ENCODE measurements around the gene PDZD8. TPM values are rescaled to one million over a fixed set of nuclear protein-coding genes. Genes with fewer than 3 reads are reported as not detected.

PDZD8 gene
- total and polyA plus RNA-seq, 2 donors (not counting 1 experiment from before 2014, with no cell fraction given), result 15.4 to 34.6 TPM

- H3K36me3 ChIP-seq (ENCODE audit: control insufficient read depth, insufficient read depth, low read length), result no peaks in the 10 kb centered on the region
- H3K27ac ChIP-seq (ENCODE audit: insufficient read depth, low read length), result no peak overlapping the region
- no peak overlapping the region for H2AFZ ChIP-seq (ENCODE audit: low read length)
- no peak overlapping the region for H3K9ac ChIP-seq (ENCODE audit: insufficient read depth, low read length)
- no peaks in the 10 kb centered on the region for H3K9me3 ChIP-seq (ENCODE audit: control insufficient read depth, insufficient read depth, low read depth, low read length)
- peaks cover 16% of the 10 kb centered on the region for H3K79me2 ChIP-seq (ENCODE audit: control insufficient read depth, insufficient read depth, low read length)
- H3K4me2 ChIP-seq (ENCODE audit: extremely low read depth, insufficient read depth, low read length), result no peak overlapping the region
- no peak for DNase-seq (ENCODE audit: low read depth in 2 of 2)
- H3K4me3 ChIP-seq (replicated peaks in 1 of 4; ENCODE audit: control extremely low read depth in 1 of 4, insufficient read depth in 1 of 4, low read depth in 3 of 4, low read length in 4 of 4), result no peak overlapping the region
- no peaks in the 10 kb centered on the region for H4K20me1 ChIP-seq (ENCODE audit: control insufficient read depth, extremely low read depth, insufficient read depth, low read length)
- TF ChIP-seq CTCF (conservative IDR thresholded peaks at IDR 0.05 in 1 of 2, IDR thresholded peaks at IDR 0.05 in 1 of 2; ENCODE audit: low read depth in 1 of 2, low read length in 2 of 2) (no peak), EZH2 (IDR thresholded peaks at IDR 0.05; ENCODE audit: low read length, missing control alignments) (no peak)
- no peaks in the 10 kb centered on the region for H3K4me1 ChIP-seq (ENCODE audit: control insufficient read depth, extremely low read depth, insufficient read depth, low read length)
- H3K27me3 ChIP-seq (ENCODE audit: control insufficient read depth, insufficient read depth, low read length), result no peaks in the 10 kb centered on the region
Measured at GRCh38 chr10:117355072-117355471, 20.2 kb downstream of the PDZD8 start.

- H3K27me3 ChIP-seq (ENCODE audit: control insufficient read depth, insufficient read depth, low read length), result no peaks in the 10 kb centered on the region
- H3K9ac ChIP-seq (ENCODE audit: insufficient read depth, low read length), result no peak overlapping the region
- TF ChIP-seq EZH2 (IDR thresholded peaks at IDR 0.05; ENCODE audit: low read length, missing control alignments), result no peak
- TF ChIP-seq CTCF (conservative IDR thresholded peaks at IDR 0.05 in 1 of 2, IDR thresholded peaks at IDR 0.05 in 1 of 2; ENCODE audit: low read depth in 1 of 2, low read length in 2 of 2), result no peak
- no peaks in the 10 kb centered on the region for H3K36me3 ChIP-seq (ENCODE audit: control insufficient read depth, insufficient read depth, low read length)
- no peak overlapping the region for H3K27ac ChIP-seq (ENCODE audit: insufficient read depth, low read length)
- no peaks in the 10 kb centered on the region for H3K4me1 ChIP-seq (ENCODE audit: control insufficient read depth, extremely low read depth, insufficient read depth, low read length)
- no peak overlapping the region for H3K4me2 ChIP-seq (ENCODE audit: extremely low read depth, insufficient read depth, low read length)
- no peaks in the 10 kb centered on the region for H4K20me1 ChIP-seq (ENCODE audit: control insufficient read depth, extremely low read depth, insufficient read depth, low read length)
- DNase-seq (ENCODE audit: low read depth in 2 of 2), result no peak
- no peak overlapping the region for H2AFZ ChIP-seq (ENCODE audit: low read length)
- H3K79me2 ChIP-seq (ENCODE audit: control insufficient read depth, insufficient read depth, low read length), result peaks cover 11% of the 10 kb centered on the region
- no peak overlapping the region for H3K4me3 ChIP-seq (replicated peaks in 1 of 4; ENCODE audit: control extremely low read depth in 1 of 4, insufficient read depth in 1 of 4, low read depth in 3 of 4, low read length in 4 of 4)
- no peaks in the 10 kb centered on the region for H3K9me3 ChIP-seq (ENCODE audit: control insufficient read depth, insufficient read depth, low read depth, low read length)
Measured at GRCh38 chr10:117353684-117354083, 21.6 kb downstream of the PDZD8 start.

GRCh38 chr10:117352724-117353123 is 22.5 kb downstream of the PDZD8 start:
- H3K4me2 ChIP-seq (ENCODE audit: extremely low read depth, insufficient read depth, low read length), result no peak overlapping the region
- H3K9me3 ChIP-seq (ENCODE audit: control insufficient read depth, insufficient read depth, low read depth, low read length), result no peaks in the 10 kb centered on the region
- no peak overlapping the region for H3K4me3 ChIP-seq (replicated peaks in 1 of 4; ENCODE audit: control extremely low read depth in 1 of 4, insufficient read depth in 1 of 4, low read depth in 3 of 4, low read length in 4 of 4)
- H2AFZ ChIP-seq (ENCODE audit: low read length), result no peak overlapping the region
- H3K4me1 ChIP-seq (ENCODE audit: control insufficient read depth, extremely low read depth, insufficient read depth, low read length), result no peaks in the 10 kb centered on the region
- TF ChIP-seq CTCF (conservative IDR thresholded peaks at IDR 0.05 in 1 of 2, IDR thresholded peaks at IDR 0.05 in 1 of 2; ENCODE audit: low read depth in 1 of 2, low read length in 2 of 2) (no peak), EZH2 (IDR thresholded peaks at IDR 0.05; ENCODE audit: low read length, missing control alignments) (no peak)
- no peak overlapping the region for H3K9ac ChIP-seq (ENCODE audit: insufficient read depth, low read length)
- no peaks in the 10 kb centered on the region for H3K27me3 ChIP-seq (ENCODE audit: control insufficient read depth, insufficient read depth, low read length)
- peaks cover 11% of the 10 kb centered on the region for H3K79me2 ChIP-seq (ENCODE audit: control insufficient read depth, insufficient read depth, low read length)
- H3K27ac ChIP-seq (ENCODE audit: insufficient read depth, low read length), result no peak overlapping the region
- no peaks in the 10 kb centered on the region for H4K20me1 ChIP-seq (ENCODE audit: control insufficient read depth, extremely low read depth, insufficient read depth, low read length)
- DNase-seq (ENCODE audit: low read depth in 2 of 2), result no peak
- H3K36me3 ChIP-seq (ENCODE audit: control insufficient read depth, insufficient read depth, low read length), result no peaks in the 10 kb centered on the region

All from fibroblast of lung (primary cell).